ENCODE results near the gene HIP1.
A peak's percentile ranks its signal among the peaks of the same experiment; 100 is the strongest.

The HIP1 gene

GRCh38 chr7:75591467-75592255, 147.1 kb downstream of the HIP1 start:
- H3K9ac ChIP-seq = no peak overlapping the region
- peaks cover 25% of the 10 kb centered on the region for H3K4me1 ChIP-seq
- TF ChIP-seq Cebpa-rat (IDR thresholded peaks at IDR 0.05) = no peak
- no peaks in the 10 kb centered on the region for H3K27me3 ChIP-seq
- no peaks in the 10 kb centered on the region for H4K20me1 ChIP-seq
- peaks cover 37% of the 10 kb centered on the region for H3K36me3 ChIP-seq
- no peak overlapping the region for H3K4me3 ChIP-seq
- H3K27ac ChIP-seq = no peak overlapping the region
- peak overlapping the region; percentile 37 for H3K4me2 ChIP-seq
- peaks cover 15% of the 10 kb centered on the region; the same call in 1 of the 2 replicates for H3K9me3 ChIP-seq

GRCh38 chr7:75590373-75591005, 148.3 kb downstream of the HIP1 start:
- peaks cover 24% of the 10 kb centered on the region for H3K4me1 ChIP-seq
- no peaks in the 10 kb centered on the region for H4K20me1 ChIP-seq
- no peak overlapping the region for H3K4me2 ChIP-seq
- no peak for TF ChIP-seq Cebpa-rat (IDR thresholded peaks at IDR 0.05)
- no peaks in the 10 kb centered on the region for H3K27me3 ChIP-seq
- no peak overlapping the region for H3K27ac ChIP-seq
- no peak overlapping the region for H3K4me3 ChIP-seq
- H3K9me3 ChIP-seq = peaks cover 15% of the 10 kb centered on the region; the same call in 1 of the 2 replicates
- H3K36me3 ChIP-seq = peaks cover 45% of the 10 kb centered on the region
- H3K9ac ChIP-seq = no peak overlapping the region

- Histone ChIP-seq H3K4me2 (peak overlapping the region; percentile 56), H3K36me3 (peaks cover 67% of the 10 kb centered on the region), H3K4me3 (no peak overlapping the region), H3K27ac (peak overlapping the region; percentile 58; the same call in 1 of the 2 replicates), H3K9me3 (no peaks in the 10 kb centered on the region), H3K9ac (no peak overlapping the region), H3K4me1 (peaks cover 11% of the 10 kb centered on the region), H3K27me3 (no peaks in the 10 kb centered on the region), H4K20me1 (no peaks in the 10 kb centered on the region)
- no peak for TF ChIP-seq Cebpa-rat (IDR thresholded peaks at IDR 0.05)
Measured at GRCh38 chr7:75584354-75584753, 154.4 kb downstream of the HIP1 start.

DNA sequence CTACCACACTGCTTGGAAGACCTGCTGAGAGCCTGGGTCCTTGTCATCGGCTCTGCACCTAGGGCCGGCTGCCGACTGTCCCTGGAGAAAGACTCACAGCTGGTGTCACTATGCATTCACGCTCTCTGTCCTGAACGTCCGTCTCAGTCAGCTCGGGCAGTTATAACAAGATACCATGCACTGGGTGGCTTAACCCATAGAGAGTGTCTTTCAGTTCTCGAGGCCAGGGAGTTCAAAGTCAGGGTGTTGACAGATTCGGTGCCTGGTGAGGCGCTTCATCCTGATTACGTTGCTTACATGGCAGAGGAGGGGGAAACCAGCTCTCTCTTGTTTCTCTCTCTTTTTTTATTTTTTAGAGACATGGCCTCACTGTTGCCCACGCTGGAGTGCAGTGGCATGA, 155.5 kb downstream of the HIP1 start:
- TF ChIP-seq Cebpa-rat (IDR thresholded peaks at IDR 0.05) = no peak
- no peaks in the 10 kb centered on the region for H3K9me3 ChIP-seq
- H3K4me2 ChIP-seq = no peak overlapping the region
- no peak overlapping the region for H3K27ac ChIP-seq
- no peak overlapping the region for H3K4me3 ChIP-seq
- H3K4me1 ChIP-seq = peaks cover 11% of the 10 kb centered on the region
- H3K27me3 ChIP-seq = no peaks in the 10 kb centered on the region
- H4K20me1 ChIP-seq = no peaks in the 10 kb centered on the region
- H3K9ac ChIP-seq = no peak overlapping the region
- peaks cover 73% of the 10 kb centered on the region for H3K36me3 ChIP-seq

DNA sequence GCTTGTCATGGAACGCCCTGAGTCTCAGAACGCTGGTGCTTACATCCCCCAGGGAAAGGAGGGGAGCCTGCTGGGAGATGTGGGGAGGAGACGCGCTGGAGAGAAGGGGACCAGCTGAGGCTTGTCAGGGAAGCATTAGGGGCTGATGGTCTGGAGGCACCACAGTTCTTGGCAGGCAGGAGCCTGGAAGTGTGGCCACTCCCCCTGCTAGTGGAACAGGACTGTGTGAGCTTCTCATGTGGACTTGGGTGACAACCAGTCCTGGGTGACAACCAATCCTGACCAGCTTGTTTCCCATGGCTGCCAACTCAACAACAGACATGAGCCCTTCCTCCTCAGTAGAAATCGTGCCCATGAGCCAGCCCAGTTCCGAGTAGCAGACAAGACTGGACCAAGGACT, 158.8 kb downstream of the HIP1 start:
- Histone ChIP-seq H4K20me1 (no peaks in the 10 kb centered on the region), H3K9me3 (no peaks in the 10 kb centered on the region), H3K36me3 (peaks cover 53% of the 10 kb centered on the region), H3K9ac (no peak overlapping the region), H3K4me2 (no peak overlapping the region), H3K27ac (no peak overlapping the region), H3K4me1 (peaks cover 8% of the 10 kb centered on the region), H3K4me3 (no peak overlapping the region), H3K27me3 (no peaks in the 10 kb centered on the region)
- no peak for TF ChIP-seq Cebpa-rat (IDR thresholded peaks at IDR 0.05)

DNA sequence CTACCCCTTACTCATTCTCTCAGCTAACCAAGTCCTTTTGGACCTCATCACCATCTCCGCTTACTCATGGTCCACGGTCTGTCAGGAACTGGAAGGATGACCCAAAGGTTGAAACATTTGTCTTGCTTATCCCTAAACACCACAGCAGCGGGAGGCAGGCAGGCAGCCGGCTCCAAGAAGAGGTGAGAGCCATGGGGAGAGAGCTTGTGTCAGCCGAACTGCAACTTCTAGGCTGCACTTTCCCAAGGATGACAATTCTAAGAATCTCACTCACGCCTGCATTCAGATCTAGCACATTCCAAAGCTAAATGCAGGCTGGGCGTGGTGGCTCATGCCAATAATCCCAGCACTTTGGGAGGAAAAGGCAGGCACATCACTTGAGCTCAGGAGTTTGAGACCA, 160.7 kb downstream of the HIP1 start:
- Histone ChIP-seq H3K9ac (no peak overlapping the region), H3K36me3 (peaks cover 58% of the 10 kb centered on the region), H3K9me3 (no peaks in the 10 kb centered on the region), H4K20me1 (no peaks in the 10 kb centered on the region), H3K4me3 (no peak overlapping the region), H3K27me3 (no peaks in the 10 kb centered on the region), H3K27ac (no peak overlapping the region), H3K4me2 (no peak overlapping the region), H3K4me1 (no peaks in the 10 kb centered on the region)
- no peak for TF ChIP-seq Cebpa-rat (IDR thresholded peaks at IDR 0.05)

- H3K36me3 ChIP-seq = peaks cover 49% of the 10 kb centered on the region
- H3K9me3 ChIP-seq = no peaks in the 10 kb centered on the region
- H3K9ac ChIP-seq = no peak overlapping the region
- H3K4me2 ChIP-seq = no peak overlapping the region
- peaks cover 3% of the 10 kb centered on the region for H3K4me1 ChIP-seq
- no peaks in the 10 kb centered on the region for H3K27me3 ChIP-seq
- H4K20me1 ChIP-seq = no peaks in the 10 kb centered on the region
- no peak overlapping the region for H3K27ac ChIP-seq
- no peak overlapping the region for H3K4me3 ChIP-seq
- TF ChIP-seq Cebpa-rat (IDR thresholded peaks at IDR 0.05) = no peak
Measured at GRCh38 chr7:75575488-75576121, 163.1 kb downstream of the HIP1 start.

GRCh38 chr7:75573477-75574019, 165.2 kb downstream of the HIP1 start:
- Histone ChIP-seq H3K36me3 (peaks cover 42% of the 10 kb centered on the region), H3K4me3 (no peak overlapping the region), H3K4me1 (peaks cover 15% of the 10 kb centered on the region), H4K20me1 (no peaks in the 10 kb centered on the region), H3K9ac (no peak overlapping the region), H3K27me3 (no peaks in the 10 kb centered on the region), H3K9me3 (no peaks in the 10 kb centered on the region), H3K27ac (no peak overlapping the region), H3K4me2 (no peak overlapping the region)
- TF ChIP-seq Cebpa-rat (IDR thresholded peaks at IDR 0.05) = no peak

DNA sequence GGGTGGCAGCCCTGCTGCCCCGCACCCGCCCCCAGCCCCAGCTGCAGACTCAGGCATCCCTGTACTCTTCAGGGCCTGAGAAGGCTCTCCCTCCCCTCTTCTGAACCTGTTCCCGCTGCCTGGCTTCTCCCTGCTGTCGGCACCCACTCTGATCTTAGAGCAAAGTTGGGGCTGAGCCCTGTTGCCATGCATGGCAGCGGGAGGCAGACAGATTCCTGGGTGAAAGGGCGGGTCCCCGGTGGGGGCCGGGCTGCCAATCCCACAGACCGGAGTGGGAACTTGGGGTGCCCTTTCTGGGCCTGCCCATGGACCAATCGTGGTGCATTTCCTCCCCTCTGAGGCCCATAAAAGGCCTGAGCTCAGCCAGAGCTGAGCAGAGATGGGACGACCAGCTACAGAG, 165.9 kb downstream of the HIP1 start:
- peaks cover 15% of the 10 kb centered on the region for H3K4me1 ChIP-seq

DNA sequence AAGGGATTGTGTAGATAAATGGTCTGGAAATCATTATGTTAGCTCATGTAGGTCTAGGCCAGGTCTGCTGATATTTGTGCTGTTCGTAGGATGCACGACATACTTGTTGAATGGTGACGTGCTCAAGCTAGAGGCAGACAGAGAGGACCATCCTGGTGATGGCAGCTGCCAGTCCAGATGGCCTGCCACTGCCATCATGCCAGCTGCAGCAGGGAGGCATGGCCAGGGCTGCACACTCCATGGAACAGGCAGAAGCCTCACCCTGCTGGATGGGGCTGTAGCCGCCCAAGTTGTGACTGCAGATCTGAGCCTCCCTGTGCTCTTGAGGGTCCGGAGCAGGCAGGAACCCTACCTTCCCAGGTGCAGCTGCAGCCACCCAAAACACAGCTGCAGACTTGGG, 166.3 kb downstream of the HIP1 start:
- H3K27me3 ChIP-seq = no peaks in the 10 kb centered on the region
- H3K9ac ChIP-seq = no peak overlapping the region
- H4K20me1 ChIP-seq = no peaks in the 10 kb centered on the region
- H3K9me3 ChIP-seq = no peaks in the 10 kb centered on the region
- H3K4me3 ChIP-seq = no peak overlapping the region
- H3K4me1 ChIP-seq = peaks cover 15% of the 10 kb centered on the region
- H3K36me3 ChIP-seq = peaks cover 47% of the 10 kb centered on the region
- H3K27ac ChIP-seq = no peak overlapping the region
- TF ChIP-seq Cebpa-rat (IDR thresholded peaks at IDR 0.05) = no peak
- no peak overlapping the region for H3K4me2 ChIP-seq

More for the DNA sequence above, 165.9 kb downstream of the HIP1 start:
- H3K27me3 ChIP-seq = no peaks in the 10 kb centered on the region
- 0 out of 2 replicates have a peak overlapping the region, but pooled peaks have one; percentile 6 for H3K9ac ChIP-seq
- H3K4me2 ChIP-seq = no peak overlapping the region
- no peak overlapping the region for H3K27ac ChIP-seq
- H3K4me3 ChIP-seq = no peak overlapping the region
- H3K9me3 ChIP-seq = no peaks in the 10 kb centered on the region
- no peaks in the 10 kb centered on the region for H4K20me1 ChIP-seq
- no peak for TF ChIP-seq Cebpa-rat (IDR thresholded peaks at IDR 0.05)
- H3K36me3 ChIP-seq = peaks cover 43% of the 10 kb centered on the region
